K562 (cell line): ENCODE measurements around the gene ARAP1. TPM values are rescaled to one million over a fixed set of nuclear protein-coding genes. Genes with fewer than 3 reads are reported as not detected.

Experiments
- ATAC-seq: fragments of 200-7000 bp; cut with Tn5 transposase; 3 replicates; pipeline ENCODE4 v1.9.1; 2020; ENCODE audit warnings: moderate library complexity
- BruUV-seq: library from RNA; stranded (reverse); fragments of 400-500 nt; replicated peaks from 2 replicates; lab custom pipeline; 2021; lab: Mats Ljungman, UMichigan
- CTCF ChIA-PET: fragments of 300-600 bp; formaldehyde crosslinking; extraction: SDS; loops from one replicate; lab custom pipeline; 2021; ENCODE audit warnings: low intra/inter-chr PET ratio; lab: Yijun Ruan, JAX
- POLR2A ChIA-PET: fragments of 300-600, 350-650 bp; sonication (Branson Sonifier 250); formaldehyde crosslinking; extraction: SDS; loops from one replicate; lab custom pipeline; 2021; ENCODE audit warnings: antibody characterized with exemption, inconsistent platforms; lab: Yijun Ruan, JAX
- DNase-seq, 4 experiments: peaks; one replicate each; pipeline versions ENCODE4 v3.0.0 to v3.0.0-alpha.2; 2011 to 2018; ENCODE audit warnings: low spot score in 3 of 4, mixed read lengths in 3 of 4; ENCODE audit errors: extremely low read depth in 1 of 4
- FAIRE-seq: peaks from 2 replicates; lab custom pipeline; 2011; peaks lifted over from hg19 to GRCh38; lab: Jason Lieb, UNC
- H2AFZ ChIP-seq: 2 replicates; pipeline ENCODE4 v1.6.0; 2011; ENCODE audit warnings: low read depth, low read length, control low read depth, inconsistent platforms
- H3K27ac ChIP-seq: fragments of 200-600 bp; 3 replicates; pipeline ENCODE4 v1.8.0; 2011; ENCODE audit warnings: low read depth, mild to moderate bottlenecking, control low read depth, inconsistent platforms, low read length, moderate library complexity, mixed read lengths; ENCODE audit errors: extremely low read depth
- H3K27me3 ChIP-seq, 2 experiments: fragments of 300-600 bp in 1 of 2; 2 replicates in 1 of 2; 3 replicates in 1 of 2; pipeline versions ENCODE4 v1.6.0 to v1.8.0; 2011; ENCODE audit warnings: inconsistent platforms in 2 of 2, low read length in 2 of 2, mild to moderate bottlenecking in 1 of 2, mixed read lengths in 1 of 2, moderate library complexity in 1 of 2; ENCODE audit not compliant: control insufficient read depth in 2 of 2, insufficient read depth in 2 of 2
- H3K36me3 ChIP-seq: fragments of 300-600 bp; 3 replicates; pipeline ENCODE4 v1.8.0; 2011; ENCODE audit warnings: mild to moderate bottlenecking, low read length, inconsistent platforms; ENCODE audit not compliant: control insufficient read depth, insufficient read depth
- H3K4me1 ChIP-seq, 2 experiments: fragments of 200-600 bp in 1 of 2; replicated peaks in 1 of 2; 2 replicates in 1 of 2; 3 replicates in 1 of 2; pipeline versions ENCODE4 v1.5.1 to v1.8.0; 2011; ENCODE audit warnings: inconsistent platforms in 2 of 2, low read length in 2 of 2, mild to moderate bottlenecking in 1 of 2, mixed read lengths in 1 of 2, moderate library complexity in 1 of 2; ENCODE audit not compliant: control insufficient read depth in 2 of 2, insufficient read depth in 2 of 2
- H3K4me2 ChIP-seq: 2 replicates; pipeline ENCODE4 v1.6.1; 2011; ENCODE audit warnings: low read length, control low read depth, inconsistent platforms, mixed read lengths; ENCODE audit not compliant: insufficient read depth
- H3K4me3 ChIP-seq: fragments of 200-600 bp; sonication (generic), shearing (Covaris generic); 2 replicates; pipeline ENCODE4 v1.5.1; 2016; ENCODE audit warnings: control low read depth, inconsistent platforms
- H3K79me2 ChIP-seq: fragments of 200-600 bp; 3 replicates; pipeline ENCODE4 v1.8.0; 2011; ENCODE audit warnings: low read length, inconsistent platforms; ENCODE audit not compliant: control insufficient read depth, insufficient read depth
- H3K9ac ChIP-seq, 2 experiments: 2 replicates each; pipeline versions ENCODE4 v1.6.0 to v1.6.1; 2011; ENCODE audit warnings: low read depth in 2 of 2, low read length in 2 of 2, control low read depth in 1 of 2, inconsistent platforms in 1 of 2, mild to moderate bottlenecking in 1 of 2, mixed read lengths in 1 of 2; ENCODE audit not compliant: insufficient read depth in 1 of 2
- H3K9me1 ChIP-seq: one replicate; pipeline ENCODE4 v1.6.0; 2011; ENCODE audit warnings: inconsistent platforms, mild to moderate bottlenecking, low read length, moderate library complexity; ENCODE audit not compliant: control insufficient read depth, insufficient read depth
- H3K9me3 ChIP-seq: replicated peaks from 2 replicates; pipeline ENCODE4 v1.5.1; 2011; ENCODE audit warnings: low read depth, low read length, inconsistent platforms; ENCODE audit not compliant: control insufficient read depth, insufficient read depth
- H4K20me1 ChIP-seq: replicated peaks from 2 replicates; pipeline ENCODE4 v1.6.1; 2011; ENCODE audit warnings: low read length, inconsistent platforms, mixed read lengths; ENCODE audit not compliant: control insufficient read depth, insufficient read depth
- CHD7 ChIP-seq: fragments of 200-600 bp; sonication (generic); IDR thresholded peaks from one replicate; pipeline ENCODE4 v1.6.1; 2012; ENCODE audit warnings: mild to moderate bottlenecking, low read depth, low read length, inconsistent platforms
- CSDE1 ChIP-seq, 2 experiments: fragments of 450-650 bp; IDR thresholded peaks; 2 replicates each; pipeline ENCODE4 v1.6.1; 2016; ENCODE audit warnings: mild to moderate bottlenecking in 1 of 2
- RFX5 ChIP-seq: IDR thresholded peaks from 2 replicates; pipeline ENCODE4 v1.6.1; 2011; ENCODE audit warnings: low read depth, mild to moderate bottlenecking, improper control_type of control experiment, low read length
- RFX7 ChIP-seq: fragments of 250-450 bp; sonication (Bioruptor Pico); IDR thresholded peaks from 2 replicates; pipeline ENCODE4 v1.5.1; 2021; ENCODE audit warnings: mild to moderate bottlenecking
- WGBS: fragments of 100-300 bp; shearing (Covaris generic); methylation state at CpG from one replicate; pipeline ENCODE4 v1.1.6; 2016; ENCODE audit warnings: low coverage, mixed read lengths; ENCODE audit not compliant: insufficient coverage; ENCODE audit errors: missing lambda C conversion rate; 5-methylcytosine and 5-hydroxymethylcytosine counted together
- in situ Hi-C: fragments of 300-500 bp; cut with MboI; formaldehyde crosslinking; loops from 4 replicates; pipeline ENCODE4 v1.15.0; 2018; ENCODE audit warnings: inconsistent platforms, mixed read lengths
- intact Hi-C: fragments of 100-400 bp; cut with micrococcal nuclease; formaldehyde crosslinking; loops from 2 replicates; pipeline ENCODE4 v1.14.2; 2022
- polyA plus RNA-seq, 8 experiments: library from polyadenylated mRNA; depleted of rRNA in 4 of 8; stranded (reverse) in 5 of 8; unstranded in 3 of 8; fragments of >200 nt; fragmentation: Nextera tagmentation in 2 of 8; fragmentation: Illumina TruSeq in 1 of 8; extraction: Ambion mirVana in 2 of 8; extraction: Trizol in 1 of 8; gene quantifications; 2 replicates each; pipeline versions ENCODE4 v1.2.1 to v1.2.3, GENCODE V29; 2011 to 2014; ENCODE audit warnings: inconsistent platforms in 1 of 8, missing spikeins in 1 of 8
- total RNA-seq, 7 experiments: library from RNA; depleted of rRNA in 6 of 7; stranded (reverse); fragments of >200 nt in 6 of 7; fragmentation: Illumina TruSeq in 2 of 7; extraction: Trizol in 2 of 7; gene quantifications; 2 replicates each; pipeline versions ENCODE4 v1.2.1 to v1.2.3, GENCODE V29; 2011 to 2021; ENCODE audit warnings: low replicate concordance in 1 of 7

ARAP1 gene
- total and polyA plus RNA-seq, 9 of the 15 experiments (the other 6 are each of a cell fraction or from before 2014, with no cell fraction given), result 0.23 to 67.0 (median 24.6) TPM

GRCh38 chr11:72707032-72707431, 45.2 kb downstream of the ARAP1 start:
- Histone ChIP-seq H3K79me2 (no peaks in the 10 kb centered on the region), H3K9me1 (no peaks in the 10 kb centered on the region), H3K4me3 (no peak overlapping the region), H4K20me1 (no peaks in the 10 kb centered on the region), H3K4me1 (peaks cover 0 to 34% of the 10 kb centered on the region in 2 experiments; a peak in 1 of 5 replicates)
- 94% methylated on average over 9 of the region's 9 CpGs for WGBS
- CTCF ChIA-PET, result no interaction called here
- in situ Hi-C loops, result no loop called here
- TF ChIP-seq RFX7 (CRISPR knock-in tag), result no peak
- TF ChIP-seq RFX5, result no peak
- TF ChIP-seq, all 486 proteins: peak for 0
- DNase-seq, result no peak
- Histone ChIP-seq H3K9me3 (no peaks in the 10 kb centered on the region), H2AFZ (no peak overlapping the region), H3K27me3 (no peaks in the 10 kb centered on the region), H3K27ac (no peak overlapping the region), H3K36me3 (peaks cover 91% of the 10 kb centered on the region; the same call in 2 of the 3 replicates), H3K4me2 (no peak overlapping the region), H3K9ac (no peak overlapping the region; a peak in 1 of 4 replicates)
- no TSS peak for BruUV-seq
- POLR2A ChIA-PET, result interaction anchor here (1.1 kb wide), 1 partner anchor 9 kb away, joined by 3 read pairs; no protein-coding TSS in a partner anchor
- ATAC-seq, result no peak
- intact Hi-C loops, result no loop called here
- FAIRE-seq, result no peak

- Histone ChIP-seq H3K4me1 (peaks cover 0 to 33% of the 10 kb centered on the region in 2 experiments; a peak in 1 of 5 replicates), H3K9me3 (no peaks in the 10 kb centered on the region), H3K27me3 (no peaks in the 10 kb centered on the region), H3K4me3 (no peak overlapping the region), H3K9ac (peak overlapping the region in 1 of 2 experiments; percentile 75; a peak in 1 of 4 replicates), H3K36me3 (peaks cover 91% of the 10 kb centered on the region; the same call in 2 of the 3 replicates), H3K4me2 (no peak overlapping the region), H3K27ac (no peak overlapping the region), H2AFZ (no peak overlapping the region), H3K9me1 (no peaks in the 10 kb centered on the region), H4K20me1 (no peaks in the 10 kb centered on the region), H3K79me2 (no peaks in the 10 kb centered on the region)
- intact Hi-C loops, result no loop called here
- in situ Hi-C loops, result no loop called here
- FAIRE-seq (no peak), ATAC-seq (no peak), DNase-seq (no peak)
- 83% methylated on average over 2 of the region's 5 CpGs for WGBS
- BruUV-seq, result no TSS peak
- CTCF ChIA-PET, result no interaction called here
- POLR2A ChIA-PET, result interaction anchor here (0.6 to 1.1 kb wide), 2 partner anchors 9 to 42 kb away, joined by 3 to 4 read pairs; no protein-coding TSS in a partner anchor
- TF ChIP-seq CHD7, result no peak
- no peak for TF ChIP-seq CSDE1 (IDR thresholded peaks at IDR 0.05)
These were observed 45.6 kb downstream of the ARAP1 start for GRCh38 chr11:72706579-72706978.
